Measurements from ENCODE around the gene PTGER1. TPM values are rescaled to one million over a fixed set of nuclear protein-coding genes. Genes with fewer than 3 reads are reported as not detected.

Gene PTGER1
- total and polyA plus RNA-seq, 2 of the 4 experiments (the other 2 are of a cell fraction): 0.54 to 0.60 TPM

DNA sequence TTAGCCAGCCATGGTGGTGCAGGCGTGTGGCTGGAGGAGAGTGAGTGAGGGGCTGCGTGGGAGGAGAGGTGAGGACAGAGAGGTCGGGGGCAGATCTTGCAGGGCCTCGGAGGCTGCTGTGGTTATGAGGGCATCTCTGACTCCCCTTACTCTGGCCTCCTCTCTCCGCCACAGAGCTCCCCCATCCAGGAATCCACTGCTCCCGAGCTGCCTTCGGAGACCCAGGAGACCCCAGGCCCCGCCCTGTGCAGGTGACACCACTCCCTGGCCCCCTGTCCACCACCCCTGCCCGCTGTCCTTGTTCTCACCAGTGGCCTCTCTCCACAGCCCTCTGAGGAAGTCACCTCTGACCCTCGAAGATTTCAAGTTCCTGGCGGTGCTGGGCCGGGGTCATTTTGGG lies 7.8 kb downstream of the PTGER1 start:
- no peak overlapping the region for H2BK15ac ChIP-seq (ENCODE audit: low read depth, low read length)
- H3K9me1 ChIP-seq (ENCODE audit: insufficient read depth, low read length): no peaks in the 10 kb centered on the region
- no CpG with 5 or more reads among the region's 12 CpGs for WGBS, 2 experiments (ENCODE audit: extremely low coverage in 2 of 2, insufficient read length in 1 of 2)
- H3K4ac ChIP-seq (ENCODE audit: low read depth, low read length): no peak overlapping the region
- in situ Hi-C loops (cut with MboI; ENCODE audit: low sequenced_read_pairs): no loop called here
- no peaks in the 10 kb centered on the region for H3K79me1 ChIP-seq (ENCODE audit: low read depth in 1 of 2, low read length in 2 of 2)
- H3K27me3 ChIP-seq (ENCODE audit: control insufficient read depth, insufficient read depth, low read length): no peaks in the 10 kb centered on the region
- no peak overlapping the region for H3K56ac ChIP-seq (ENCODE audit: extremely low read depth, insufficient read depth, low read length)
- no peak overlapping the region for H4K91ac ChIP-seq (ENCODE audit: insufficient read depth, low read depth, low read length)
- H2BK20ac ChIP-seq (ENCODE audit: low read depth, low read length): no peak overlapping the region
- no peak overlapping the region for H3K4me3 ChIP-seq (ENCODE audit: insufficient read depth, low read depth, low read length)
- H4K8ac ChIP-seq (ENCODE audit: low read depth in 2 of 2, low read length in 2 of 2): no peak overlapping the region
- peaks cover 49% of the 10 kb centered on the region for H3K36me3 ChIP-seq (ENCODE audit: control insufficient read depth, insufficient read depth, low read length)
- dilution Hi-C loops (cut with HindIII; ENCODE audit: low sequenced_read_pairs, unreplicated experiment): no loop called here
- H3K27ac ChIP-seq (ENCODE audit: insufficient read depth, low read length): no peak overlapping the region
- ChIA-PET POLR2A (ENCODE audit: unreplicated experiment) (no interaction called here), CTCF (interaction anchor here (1.1 kb wide), 1 partner anchor 11 kb away, joined by 4 read pairs; no protein-coding TSS in a partner anchor)
- H2BK120ac ChIP-seq (ENCODE audit: low read depth, low read length): no peak overlapping the region
- H3K18ac ChIP-seq (ENCODE audit: low read depth, low read length): no peak overlapping the region
- no peak for DNase-seq
- no peak overlapping the region for H2AK9ac ChIP-seq (replicated peaks; ENCODE audit: low read depth, low read length, poor library complexity)
- peaks cover 2% of the 10 kb centered on the region; the same call in 1 of the 2 replicates for H3K4me1 ChIP-seq (ENCODE audit: control insufficient read depth, insufficient read depth, low read length)
- no peak overlapping the region for H3K23ac ChIP-seq (ENCODE audit: low read depth, low read length)
- intact Hi-C loops (cut with micrococcal nuclease): no loop called here
- no peak overlapping the region for H2BK5ac ChIP-seq (ENCODE audit: low read depth, low read length, poor library complexity, severe bottlenecking)
- H4K20me1 ChIP-seq (ENCODE audit: insufficient read depth, low read length): no peaks in the 10 kb centered on the region; the same call in none of the 2 replicates
- no peak for ATAC-seq (ENCODE audit: low read depth)
- no peak overlapping the region for H2AFZ ChIP-seq (replicated peaks; ENCODE audit: low read length, poor library complexity)
- no peak overlapping the region for H3K14ac ChIP-seq (replicated peaks; ENCODE audit: low read depth, low read length)
- BruUV-seq (replicated peaks): no TSS peak
- no peak overlapping the region for H3K9ac ChIP-seq (ENCODE audit: low read depth, low read length)
- no peak overlapping the region for H2AK5ac ChIP-seq (ENCODE audit: low read depth, low read length)
- TF ChIP-seq NFE2L2 (IDR thresholded peaks at IDR 0.05; ENCODE audit: low read depth, low read length) (no peak), CEBPB (IDR thresholded peaks at IDR 0.05; ENCODE audit: low read depth, low read length) (no peak), MAZ (IDR thresholded peaks at IDR 0.05; ENCODE audit: borderline replicate concordance, low read depth, low read length) (no peak), BHLHE40 (IDR thresholded peaks at IDR 0.05; ENCODE audit: low read depth, low read length) (no peak), RCOR1 (IDR thresholded peaks at IDR 0.05; ENCODE audit: insufficient replicate concordance, low read length) (no peak), POLR2A (IDR thresholded peaks at IDR 0.05; ENCODE audit: low read depth, low read length) (no peak), MAFK (IDR thresholded peaks at IDR 0.05; ENCODE audit: low read depth, low read length) (no peak), RFX5 (IDR thresholded peaks at IDR 0.05; ENCODE audit: low read depth, low read length) (no peak), CHD1 (IDR thresholded peaks at IDR 0.05; ENCODE audit: low read depth, low read length) (no peak)
- TF ChIP-seq, protein P1, sequence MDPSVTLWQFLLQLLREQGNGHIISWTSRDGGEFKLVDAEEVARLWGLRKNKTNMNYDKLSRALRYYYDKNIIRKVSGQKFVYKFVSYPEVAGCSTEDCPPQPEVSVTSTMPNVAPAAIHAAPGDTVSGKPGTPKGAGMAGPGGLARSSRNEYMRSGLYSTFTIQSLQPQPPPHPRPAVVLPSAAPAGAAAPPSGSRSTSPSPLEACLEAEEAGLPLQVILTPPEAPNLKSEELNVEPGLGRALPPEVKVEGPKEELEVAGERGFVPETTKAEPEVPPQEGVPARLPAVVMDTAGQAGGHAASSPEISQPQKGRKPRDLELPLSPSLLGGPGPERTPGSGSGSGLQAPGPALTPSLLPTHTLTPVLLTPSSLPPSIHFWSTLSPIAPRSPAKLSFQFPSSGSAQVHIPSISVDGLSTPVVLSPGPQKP (IDR thresholded peaks at IDR 0.05; ENCODE audit: borderline replicate concordance, low read depth, low read length): no peak
- TF ChIP-seq, protein P2, sequence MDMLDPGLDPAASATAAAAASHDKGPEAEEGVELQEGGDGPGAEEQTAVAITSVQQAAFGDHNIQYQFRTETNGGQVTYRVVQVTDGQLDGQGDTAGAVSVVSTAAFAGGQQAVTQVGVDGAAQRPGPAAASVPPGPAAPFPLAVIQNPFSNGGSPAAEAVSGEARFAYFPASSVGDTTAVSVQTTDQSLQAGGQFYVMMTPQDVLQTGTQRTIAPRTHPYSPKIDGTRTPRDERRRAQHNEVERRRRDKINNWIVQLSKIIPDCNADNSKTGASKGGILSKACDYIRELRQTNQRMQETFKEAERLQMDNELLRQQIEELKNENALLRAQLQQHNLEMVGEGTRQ (IDR thresholded peaks at IDR 0.05; ENCODE audit: low read depth, low read length): no peak
- H3K9me3 ChIP-seq (ENCODE audit: control insufficient read depth, insufficient read depth, low read length): no peaks in the 10 kb centered on the region
- H3K4me2 ChIP-seq (ENCODE audit: low read depth, low read length): no peak overlapping the region
- H4K5ac ChIP-seq (ENCODE audit: low read depth, low read length): no peak overlapping the region
